Inferior parietal cortex (tissue), 1 donor: Measurements from ENCODE around the gene MYCBP2.
"Not testable (repeated sequence)": the region's sequence is repeated elsewhere in the genome, so short reads cannot be mapped to it uniquely, and the experiment has no call there.

Experiments
- DNase-seq: peaks from one replicate; pipeline ENCODE4 v3.0.0-alpha.2; 2016; ENCODE audit errors: extremely low spot score

The MYCBP2 gene

GRCh38 chr13:77300176-77301037 lies 26.5 kb downstream of the MYCBP2 start:
- DNase-seq, result no peak

- DNase-seq, result no peak
Observed at GRCh38 chr13:77299587-77299986, 27.3 kb downstream of the MYCBP2 start.

GRCh38 chr13:77298426-77298825 lies 28.5 kb downstream of the MYCBP2 start:
- no peak for DNase-seq

GRCh38 chr13:77291774-77292173 lies 35.1 kb downstream of the MYCBP2 start:
- DNase-seq, result no peak

- no peak for DNase-seq
Observed at GRCh38 chr13:77290342-77290741, 36.6 kb downstream of the MYCBP2 start.

GRCh38 chr13:77289851-77290250 lies 37.0 kb downstream of the MYCBP2 start:
- DNase-seq, result no peak

- not testable (repeated sequence) for DNase-seq
Observed at GRCh38 chr13:77285632-77286031, 41.3 kb downstream of the MYCBP2 start.

- no peak for DNase-seq
Observed at GRCh38 chr13:77285098-77285497, 41.8 kb downstream of the MYCBP2 start.

- no peak for DNase-seq
Observed at GRCh38 chr13:77274126-77274525, 52.8 kb downstream of the MYCBP2 start.

- no peak for DNase-seq
Observed at GRCh38 chr13:77269141-77269540, 57.8 kb downstream of the MYCBP2 start.

GRCh38 chr13:77267362-77267761 lies 59.5 kb downstream of the MYCBP2 start:
- DNase-seq, result no peak

GRCh38 chr13:77265336-77265735 lies 61.6 kb downstream of the MYCBP2 start:
- DNase-seq, result no peak

GRCh38 chr13:77262198-77262597 lies 64.7 kb downstream of the MYCBP2 start:
- no peak for DNase-seq

GRCh38 chr13:77250975-77251374 lies 75.9 kb downstream of the MYCBP2 start:
- DNase-seq, result no peak

GRCh38 chr13:77245224-77245623 lies 81.7 kb downstream of the MYCBP2 start:
- DNase-seq, result not testable (repeated sequence)

GRCh38 chr13:77239312-77239711 lies 87.6 kb downstream of the MYCBP2 start:
- DNase-seq, result no peak

GRCh38 chr13:77235456-77236022 lies 91.4 kb downstream of the MYCBP2 start:
- DNase-seq, result no peak

- no peak for DNase-seq
Observed at GRCh38 chr13:77233159-77233558, 93.7 kb downstream of the MYCBP2 start.

GRCh38 chr13:77230560-77230959 lies 96.3 kb downstream of the MYCBP2 start:
- no peak for DNase-seq

- no peak for DNase-seq
Observed at GRCh38 chr13:77225946-77226345, 100.9 kb downstream of the MYCBP2 start.

GRCh38 chr13:77222909-77223308 lies 104.0 kb downstream of the MYCBP2 start:
- no peak for DNase-seq

- no peak for DNase-seq
Observed at GRCh38 chr13:77222000-77222690, 104.7 kb downstream of the MYCBP2 start.

- DNase-seq, result no peak
Observed at GRCh38 chr13:77219401-77219800, 107.5 kb downstream of the MYCBP2 start.
